CD4-positive, CD25-positive, alpha-beta regulatory T cell (primary cell): ENCODE results near the gene LRRC28. TPM values are rescaled to one million over a fixed set of nuclear protein-coding genes. Genes with fewer than 3 reads are reported as not detected.

Experiments
- ATAC-seq, 2 donors: fragments of 150-1000 bp; cut with Tn5 transposase; one replicate each; pipeline ENCODE4 v1.10.0; 2021; ENCODE audit warnings: low read depth in 2 of 2, moderate number of reproducible peaks in 2 of 2, moderate library complexity in 1 of 2
- DNase-seq, 3 donors: peaks; one replicate each; pipeline versions ENCODE4 v3.0.0 to v3.0.0-alpha.2; 2012 to 2022; ENCODE audit warnings: mixed read lengths in 1 of 3
- H3K27ac ChIP-seq: one replicate; pipeline ENCODE4 v1.7.0; 2013; ENCODE audit warnings: mild to moderate bottlenecking, low read length; ENCODE audit not compliant: insufficient read depth, poor library complexity, severe bottlenecking
- H3K27me3 ChIP-seq: one replicate; pipeline ENCODE4 v1.7.0; 2013; ENCODE audit warnings: low read length; ENCODE audit not compliant: control insufficient read depth, insufficient read depth
- H3K36me3 ChIP-seq: one replicate; pipeline ENCODE4 v1.7.0; 2013; ENCODE audit warnings: mild to moderate bottlenecking, low read length, moderate library complexity; ENCODE audit not compliant: control insufficient read depth, insufficient read depth
- H3K4me1 ChIP-seq: 2 replicates; pipeline ENCODE4 v1.7.0; 2013; ENCODE audit warnings: mild to moderate bottlenecking, low read length; ENCODE audit not compliant: insufficient read depth, control insufficient read depth, poor library complexity, severe bottlenecking
- H3K4me3 ChIP-seq: one replicate; pipeline ENCODE4 v1.7.0; 2013; ENCODE audit warnings: low read depth, mild to moderate bottlenecking, low read length, moderate library complexity
- H3K9me3 ChIP-seq, 2 experiments: 1 replicate in 1 of 2; 2 replicates in 1 of 2; pipeline ENCODE4 v1.7.0; 2013; ENCODE audit warnings: low read length in 2 of 2, mild to moderate bottlenecking in 1 of 2, moderate library complexity in 1 of 2; ENCODE audit not compliant: control insufficient read depth in 2 of 2
- H3K27ac Mint-ChIP-seq, 3 donors: one replicate each; pipeline ENCODE4 v1.8.0; 2020 to 2022; ENCODE audit warnings: mild to moderate bottlenecking in 3 of 3, mixed read lengths in 3 of 3, moderate library complexity in 2 of 3
- H3K27me3 Mint-ChIP-seq: one replicate; pipeline ENCODE4 v1.8.0; 2022; ENCODE audit warnings: mild to moderate bottlenecking, mixed read lengths
- H3K36me3 Mint-ChIP-seq: one replicate; pipeline ENCODE4 v1.8.0; 2020; ENCODE audit warnings: mixed read lengths
- H3K4me1 Mint-ChIP-seq, 4 donors: one replicate each; pipeline ENCODE4 v1.8.0; 2020 to 2022; ENCODE audit warnings: mixed read lengths in 4 of 4, mild to moderate bottlenecking in 1 of 4
- H3K4me3 Mint-ChIP-seq, 4 donors: one replicate each; pipeline ENCODE4 v1.8.0; 2020 to 2022; ENCODE audit warnings: mild to moderate bottlenecking in 4 of 4, mixed read lengths in 4 of 4, moderate library complexity in 3 of 4
- H3K9me3 Mint-ChIP-seq, 7 donors: one replicate each; pipeline ENCODE4 v1.8.0; 2020 to 2022; ENCODE audit warnings: mixed read lengths in 7 of 7, mild to moderate bottlenecking in 3 of 7, moderate library complexity in 2 of 7
- polyA plus RNA-seq, 4 donors: library from polyadenylated mRNA; unstranded; fragments of 300-500 nt; fragmentation: Illumina TruSeq; gene quantifications; one replicate each; pipeline ENCODE4 v1.2.3, GENCODE V29; 2021
- total RNA-seq: library from RNA; stranded (reverse); gene quantifications from one replicate; pipeline ENCODE4 v1.2.3, GENCODE V29; 2022

The LRRC28 gene
- total and polyA plus RNA-seq, 5 donors from 2014 or later = 12.5 to 43.3 (median 29.3) TPM

DNA sequence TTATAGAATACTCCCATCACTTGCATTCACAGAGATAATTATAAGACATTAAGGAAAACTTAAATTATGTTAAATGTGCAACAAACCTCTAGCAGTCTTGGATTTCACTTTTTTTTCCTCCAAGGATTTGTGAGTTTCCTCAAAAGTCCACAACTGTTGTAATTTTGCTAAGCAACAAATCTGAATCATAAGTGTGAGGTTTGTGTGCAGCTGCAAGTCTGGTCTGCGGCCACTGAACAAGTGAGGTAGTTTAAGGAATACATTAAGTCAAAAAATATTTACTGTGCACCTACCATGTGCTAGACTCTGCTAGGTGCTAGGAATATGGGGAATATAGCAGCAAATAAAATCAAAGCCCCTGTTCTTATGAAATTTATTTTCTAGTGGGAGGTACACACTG, 70.2 kb downstream of the LRRC28 start:
- no peak overlapping the region for H3K27ac Mint-ChIP-seq
- H3K4me3 Mint-ChIP-seq = no peak overlapping the region
- H3K4me1 ChIP-seq = no peaks in the 10 kb centered on the region
- H3K36me3 Mint-ChIP-seq = peaks cover 6% of the 10 kb centered on the region
- ATAC-seq (no peak), DNase-seq (no peak)
- no peaks in the 10 kb centered on the region for H3K27me3 ChIP-seq
- peaks cover 4 to 11% (median 7%) of the 10 kb centered on the region in 4 donors for H3K4me1 Mint-ChIP-seq
- H3K27ac ChIP-seq = no peak overlapping the region
- no peaks in the 10 kb centered on the region for H3K9me3 Mint-ChIP-seq
- no peaks in the 10 kb centered on the region for H3K9me3 ChIP-seq
- no peak overlapping the region for H3K4me3 ChIP-seq
- H3K36me3 ChIP-seq = no peaks in the 10 kb centered on the region
- no peaks in the 10 kb centered on the region for H3K27me3 Mint-ChIP-seq

DNA sequence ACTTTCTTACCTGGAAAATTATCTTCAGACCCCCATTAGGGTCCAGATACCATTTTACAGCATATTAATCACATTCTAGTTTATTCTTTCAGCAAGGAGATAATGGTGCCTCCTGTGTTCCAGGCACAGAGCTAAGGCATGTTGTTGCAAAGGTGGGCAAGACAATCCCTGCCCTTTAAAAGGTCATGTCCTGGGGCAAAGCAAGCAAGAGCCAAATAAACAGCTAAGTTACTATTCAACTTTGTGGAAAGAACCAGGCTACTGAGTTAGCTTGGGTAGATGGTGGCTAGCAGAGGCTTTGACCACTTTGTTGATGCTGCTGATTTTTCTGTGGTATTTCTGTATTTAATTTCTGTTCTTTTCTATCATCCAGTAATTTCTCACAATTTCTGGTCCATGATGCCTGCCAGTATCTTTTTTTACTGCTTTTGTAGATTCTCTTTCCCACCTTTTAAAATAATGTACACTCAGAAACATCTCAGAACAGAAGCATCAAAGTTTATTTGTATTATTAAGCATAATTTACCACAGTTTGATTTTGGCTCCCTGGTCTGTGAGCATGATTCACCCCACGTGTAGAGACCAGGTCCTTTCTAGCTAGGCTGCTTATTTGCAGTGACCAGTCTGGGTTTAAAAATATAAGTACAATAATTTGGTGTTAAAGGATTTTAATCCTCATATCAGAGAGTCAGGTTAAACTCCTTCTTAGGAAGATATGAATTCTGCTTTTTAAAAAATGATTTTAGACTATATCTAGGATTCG, 71.5 kb downstream of the LRRC28 start:
- H3K4me1 ChIP-seq = no peaks in the 10 kb centered on the region
- H3K9me3 ChIP-seq = no peaks in the 10 kb centered on the region
- Mint-ChIP-seq H3K9me3 (peaks cover 0 to 2% (median 0%) of the 10 kb centered on the region in 7 donors), H3K27me3 (no peaks in the 10 kb centered on the region), H3K27ac (no peak overlapping the region), H3K36me3 (peaks cover 6% of the 10 kb centered on the region), H3K4me3 (no peak overlapping the region), H3K4me1 (peaks cover 4 to 11% (median 7%) of the 10 kb centered on the region in 4 donors)
- no peak overlapping the region for H3K4me3 ChIP-seq
- H3K27ac ChIP-seq = no peak overlapping the region
- H3K27me3 ChIP-seq = no peaks in the 10 kb centered on the region
- ATAC-seq (no peak), DNase-seq (no peak)
- H3K36me3 ChIP-seq = no peaks in the 10 kb centered on the region

DNA sequence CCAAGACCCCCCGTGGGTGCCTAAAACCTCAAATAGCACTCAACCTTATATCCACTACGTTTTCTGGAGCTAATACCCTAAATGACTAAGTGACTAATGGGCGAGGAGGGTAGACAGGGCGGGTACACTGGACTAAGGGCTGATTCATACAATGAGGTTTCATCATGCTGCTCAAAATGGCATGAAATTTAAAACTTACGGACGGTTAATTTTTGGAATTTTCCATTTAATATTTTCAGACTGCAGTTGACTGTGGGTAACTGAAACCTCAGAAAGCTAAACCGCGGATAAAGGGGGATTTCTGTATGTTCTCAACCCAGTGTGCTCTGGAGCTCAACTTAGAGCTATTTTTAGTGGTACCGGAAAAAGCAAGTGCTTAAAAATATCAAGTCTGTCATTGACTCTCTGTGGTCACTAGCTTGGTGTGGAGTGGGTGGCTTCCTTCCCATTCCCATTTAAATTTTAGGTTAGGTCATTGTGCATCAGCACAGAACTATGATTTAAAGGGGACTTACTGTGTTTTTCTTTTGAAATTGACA, 72.9 kb downstream of the LRRC28 start:
- Histone ChIP-seq H3K27ac (no peak overlapping the region), H3K4me1 (no peaks in the 10 kb centered on the region), H3K9me3 (no peaks in the 10 kb centered on the region), H3K27me3 (no peaks in the 10 kb centered on the region), H3K4me3 (no peak overlapping the region), H3K36me3 (no peaks in the 10 kb centered on the region)
- DNase-seq (peak in 1 of 3 donors; percentile 8), ATAC-seq (peak in 1 of 2 donors; percentile 37)
- Mint-ChIP-seq H3K27me3 (no peaks in the 10 kb centered on the region), H3K4me1 (peaks cover 4 to 11% (median 7%) of the 10 kb centered on the region in 4 donors), H3K27ac (peak overlapping the region in 1 of 3 donors; percentile 66), H3K4me3 (no peak overlapping the region), H3K9me3 (peaks cover 0 to 2% (median 0%) of the 10 kb centered on the region in 7 donors), H3K36me3 (peaks cover 6% of the 10 kb centered on the region)

- Mint-ChIP-seq H3K27me3 (no peaks in the 10 kb centered on the region), H3K4me1 (peaks cover 4 to 11% (median 7%) of the 10 kb centered on the region in 4 donors), H3K27ac (peak overlapping the region in 1 of 3 donors; percentile 66), H3K36me3 (peaks cover 6% of the 10 kb centered on the region), H3K4me3 (no peak overlapping the region), H3K9me3 (peaks cover 0 to 2% (median 0%) of the 10 kb centered on the region in 7 donors)
- Histone ChIP-seq H3K9me3 (no peaks in the 10 kb centered on the region), H3K4me3 (no peak overlapping the region), H3K27me3 (no peaks in the 10 kb centered on the region), H3K4me1 (no peaks in the 10 kb centered on the region), H3K36me3 (no peaks in the 10 kb centered on the region), H3K27ac (no peak overlapping the region)
- DNase-seq (no peak), ATAC-seq (no peak)
These were observed 73.4 kb downstream of the LRRC28 start for GRCh38 chr15:99324700-99325099.

GRCh38 chr15:99326235-99326634, 75.0 kb downstream of the LRRC28 start:
- Mint-ChIP-seq H3K27ac (peak overlapping the region in 1 of 3 donors; percentile 61), H3K4me3 (no peak overlapping the region), H3K27me3 (no peaks in the 10 kb centered on the region), H3K36me3 (peaks cover 6% of the 10 kb centered on the region), H3K4me1 (peaks cover 6 to 11% (median 10%) of the 10 kb centered on the region in 4 donors), H3K9me3 (peaks cover 0 to 2% (median 0%) of the 10 kb centered on the region in 7 donors)
- Histone ChIP-seq H3K4me3 (no peak overlapping the region), H3K9me3 (no peaks in the 10 kb centered on the region), H3K27me3 (no peaks in the 10 kb centered on the region), H3K27ac (no peak overlapping the region), H3K36me3 (no peaks in the 10 kb centered on the region), H3K4me1 (no peaks in the 10 kb centered on the region)
- no peak for DNase-seq
- no peak for ATAC-seq

- Mint-ChIP-seq H3K9me3 (peaks cover 0 to 4% (median 0%) of the 10 kb centered on the region in 7 donors), H3K27ac (peak overlapping the region in 1 of 3 donors; percentile 13), H3K4me3 (no peak overlapping the region), H3K36me3 (no peaks in the 10 kb centered on the region), H3K27me3 (no peaks in the 10 kb centered on the region), H3K4me1 (peaks cover 6 to 11% (median 10%) of the 10 kb centered on the region in 4 donors)
- no peak overlapping the region for H3K4me3 ChIP-seq
- no peak for DNase-seq
- H3K4me1 ChIP-seq = no peaks in the 10 kb centered on the region
- no peak for ATAC-seq
- H3K27ac ChIP-seq = no peak overlapping the region
- no peaks in the 10 kb centered on the region for H3K36me3 ChIP-seq
- H3K27me3 ChIP-seq = no peaks in the 10 kb centered on the region
- no peaks in the 10 kb centered on the region for H3K9me3 ChIP-seq
These were observed 77.1 kb downstream of the LRRC28 start for GRCh38 chr15:99328106-99329072.

- H3K4me1 Mint-ChIP-seq = peaks cover 0 to 7% (median 0%) of the 10 kb centered on the region in 4 donors
- no peaks in the 10 kb centered on the region for H3K27me3 ChIP-seq
- ATAC-seq (no peak), DNase-seq (no peak)
- H3K9me3 Mint-ChIP-seq = peaks cover 0 to 4% (median 0%) of the 10 kb centered on the region in 7 donors
- no peaks in the 10 kb centered on the region for H3K9me3 ChIP-seq
- H3K36me3 Mint-ChIP-seq = peaks cover 12% of the 10 kb centered on the region
- peaks cover 2% of the 10 kb centered on the region for H3K36me3 ChIP-seq
- no peaks in the 10 kb centered on the region for H3K27me3 Mint-ChIP-seq
- no peak overlapping the region for H3K27ac Mint-ChIP-seq
- H3K4me3 ChIP-seq = no peak overlapping the region
- H3K4me3 Mint-ChIP-seq = no peak overlapping the region
- H3K4me1 ChIP-seq = no peaks in the 10 kb centered on the region
- H3K27ac ChIP-seq = no peak overlapping the region
These were observed 80.1 kb downstream of the LRRC28 start for GRCh38 chr15:99331381-99331780.
